G401.6 (cell line): ENCODE data around the gene CPM.
A peak's percentile ranks its signal among the peaks of the same experiment; 100 is the strongest.
"Not testable (repeated sequence)": the region's sequence is repeated elsewhere in the genome, so short reads cannot be mapped to it uniquely, and the experiment has no call there.

Experiments used
- FAIRE-seq: peaks from 2 replicates; lab custom pipeline; 2012; peaks lifted over from hg19 to GRCh38; lab: Jason Lieb, UNC

CPM gene

DNA sequence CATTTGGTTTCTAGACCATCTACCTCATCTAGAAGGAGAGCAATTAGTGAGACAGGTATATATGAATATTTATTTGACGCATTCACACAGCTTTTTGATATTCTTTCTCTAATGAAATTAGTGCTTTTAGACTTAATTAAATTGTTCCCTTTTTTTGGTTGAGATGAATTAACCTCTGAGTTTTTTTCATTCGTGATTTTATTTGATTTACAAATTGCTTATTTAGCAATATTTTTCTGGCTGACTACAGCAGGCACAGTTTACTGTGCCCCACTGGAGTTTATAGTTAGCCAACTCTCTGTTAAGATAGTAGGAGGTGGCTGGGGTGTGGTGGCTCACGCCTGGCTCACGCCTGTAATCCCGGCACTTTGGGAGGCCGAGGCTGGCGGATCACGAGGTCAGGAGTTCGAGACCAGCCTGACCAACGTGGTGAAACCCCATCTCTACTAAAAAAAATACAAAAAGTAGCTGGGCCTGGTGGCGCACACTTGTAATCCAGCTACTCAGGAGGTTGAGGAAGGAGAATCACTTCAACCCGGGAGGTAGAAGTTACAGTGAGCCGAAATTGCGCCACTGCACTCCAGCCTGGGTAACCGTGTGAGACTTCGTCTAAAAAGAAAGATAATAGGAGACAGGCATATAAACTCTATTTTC is 108.2 kb downstream of the CPM start:
- FAIRE-seq = no peak

DNA sequence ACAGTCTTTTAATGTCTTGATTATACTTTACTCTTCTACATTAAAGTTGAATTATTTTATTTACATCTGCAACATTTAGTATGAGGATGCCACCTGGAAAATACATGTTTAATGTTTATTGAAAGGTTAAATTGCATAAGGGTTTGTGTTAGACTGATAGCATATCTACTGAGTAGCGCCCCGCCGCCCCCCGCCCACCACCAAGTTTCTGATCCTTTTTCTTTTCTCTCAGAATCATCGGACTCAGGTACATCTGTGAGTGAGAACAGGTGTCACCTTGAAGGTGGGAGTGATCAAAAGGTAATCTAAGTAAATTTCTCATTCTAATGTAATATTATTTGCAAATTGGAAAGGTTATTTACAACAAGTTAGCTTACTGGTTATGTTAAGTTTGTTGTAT is 108.8 kb downstream of the CPM start:
- no peak for FAIRE-seq

DNA sequence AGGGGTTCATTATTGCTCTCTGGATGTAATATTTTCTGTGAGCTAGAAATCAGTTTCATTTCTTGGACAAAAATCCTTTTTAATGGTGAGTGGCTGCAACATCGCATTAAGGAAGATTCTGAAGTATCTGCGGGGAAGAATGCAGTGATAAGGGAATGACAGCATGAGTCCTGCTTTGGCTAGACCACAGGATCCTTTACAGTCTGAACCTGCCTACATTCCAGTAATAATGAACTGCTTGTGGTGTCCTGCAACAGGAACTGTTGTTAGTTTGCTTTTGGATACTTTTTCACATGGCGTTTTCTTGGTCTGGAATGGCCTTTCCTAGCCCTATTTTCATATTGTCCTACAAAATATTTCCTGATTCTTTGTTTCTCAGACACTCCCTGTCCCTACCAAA is 109.3 kb downstream of the CPM start:
- FAIRE-seq = no peak

DNA sequence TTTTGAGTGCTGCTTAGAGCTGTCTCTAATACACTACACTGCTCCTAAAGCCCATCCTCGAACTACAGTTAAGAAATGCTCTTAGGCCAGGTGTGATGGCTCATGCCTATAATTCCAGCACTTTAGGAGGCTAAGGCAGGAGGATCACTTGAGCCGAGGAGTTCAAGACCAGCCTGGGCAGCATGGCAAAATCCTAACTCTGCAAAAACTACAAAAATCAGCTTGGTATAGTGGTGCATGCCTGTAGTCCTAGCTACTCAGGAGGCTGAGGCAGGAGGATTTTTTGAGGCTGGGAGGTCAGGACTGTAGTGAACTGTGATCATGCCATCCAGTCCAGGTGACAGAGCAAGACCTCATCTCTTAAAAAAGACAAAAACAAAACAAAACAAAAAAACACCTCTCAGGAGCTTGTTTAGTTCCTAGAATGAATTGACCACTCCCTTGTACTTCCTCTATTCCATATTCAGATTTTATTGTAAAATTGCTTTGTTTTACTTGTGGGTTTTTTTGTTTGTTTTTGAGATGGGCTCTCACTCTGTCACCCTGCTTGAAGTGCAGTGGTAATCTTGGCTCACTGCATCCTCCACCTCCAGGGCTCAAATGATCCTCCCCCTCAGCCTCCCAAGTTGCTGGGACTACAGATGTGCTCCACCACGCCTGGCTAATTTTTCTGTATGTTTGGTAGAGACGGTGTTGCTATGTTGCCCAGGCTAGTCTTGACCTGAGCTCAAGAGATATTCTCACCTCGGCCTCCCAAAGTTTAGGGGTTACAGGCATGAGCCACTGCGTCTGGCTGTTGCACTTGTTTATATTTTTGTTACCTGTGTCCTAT is 111.4 kb downstream of the CPM start:
- no peak for FAIRE-seq

DNA sequence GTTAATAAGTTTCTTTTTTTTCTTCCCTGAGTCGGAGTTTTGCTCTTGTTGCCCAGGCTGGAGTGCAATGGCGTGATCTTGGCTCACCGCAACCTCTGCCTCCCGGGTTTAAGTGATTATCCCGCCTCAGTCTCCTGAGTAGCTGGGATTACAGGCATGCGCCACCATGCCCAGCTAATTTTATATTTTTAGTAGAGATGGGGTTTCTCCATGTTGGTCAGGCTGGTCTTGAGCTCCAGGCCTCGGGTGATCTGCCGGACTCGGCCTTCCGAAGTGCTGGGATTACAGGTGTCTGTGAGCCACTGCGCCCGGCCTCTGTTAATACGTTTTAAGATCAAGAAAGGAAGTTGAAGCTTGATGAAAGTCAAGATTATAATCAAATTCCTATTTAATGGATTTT is 113.5 kb downstream of the CPM start:
- not testable (repeated sequence) for FAIRE-seq

DNA sequence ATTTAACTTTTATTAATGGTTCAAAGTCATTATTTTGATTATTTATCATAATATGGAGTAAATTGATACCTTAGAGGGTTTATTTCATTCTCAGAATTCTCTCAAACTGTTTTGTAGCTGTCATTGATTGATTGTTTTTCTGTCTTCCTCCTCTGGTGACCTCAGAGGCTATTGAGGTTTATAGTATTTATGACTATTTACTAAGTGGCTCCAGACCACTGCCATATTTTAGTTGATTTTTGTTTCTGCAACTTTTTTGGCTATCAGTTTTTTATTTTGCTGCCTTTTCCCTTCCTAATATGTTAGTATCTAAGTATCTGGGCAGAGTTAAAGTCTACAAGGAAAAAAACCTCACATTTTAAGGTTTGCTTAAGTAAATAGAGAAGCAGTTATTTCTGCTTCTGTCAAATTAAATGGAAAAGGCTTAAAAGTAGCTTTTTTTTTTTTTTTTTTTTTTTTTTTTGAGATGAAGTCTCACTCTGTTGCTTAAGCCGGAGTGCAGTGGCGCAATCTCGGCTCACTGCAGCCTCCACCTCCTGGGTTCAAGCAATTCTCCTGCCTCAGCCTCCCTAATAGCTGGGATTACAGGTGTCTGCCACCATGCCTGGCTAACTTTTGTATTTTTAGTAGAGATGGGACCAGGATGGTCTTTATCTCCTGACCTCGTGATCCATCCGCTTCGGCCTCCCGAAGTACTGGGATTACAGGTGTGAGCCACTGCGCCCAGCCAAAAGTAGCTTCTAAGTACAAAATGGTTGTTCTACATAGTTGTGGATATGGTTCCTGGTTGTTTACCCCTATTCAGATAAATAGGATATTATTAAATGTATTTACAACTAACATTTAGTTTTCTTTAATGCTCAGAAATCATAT is 116.8 kb downstream of the CPM start:
- FAIRE-seq = no peak

DNA sequence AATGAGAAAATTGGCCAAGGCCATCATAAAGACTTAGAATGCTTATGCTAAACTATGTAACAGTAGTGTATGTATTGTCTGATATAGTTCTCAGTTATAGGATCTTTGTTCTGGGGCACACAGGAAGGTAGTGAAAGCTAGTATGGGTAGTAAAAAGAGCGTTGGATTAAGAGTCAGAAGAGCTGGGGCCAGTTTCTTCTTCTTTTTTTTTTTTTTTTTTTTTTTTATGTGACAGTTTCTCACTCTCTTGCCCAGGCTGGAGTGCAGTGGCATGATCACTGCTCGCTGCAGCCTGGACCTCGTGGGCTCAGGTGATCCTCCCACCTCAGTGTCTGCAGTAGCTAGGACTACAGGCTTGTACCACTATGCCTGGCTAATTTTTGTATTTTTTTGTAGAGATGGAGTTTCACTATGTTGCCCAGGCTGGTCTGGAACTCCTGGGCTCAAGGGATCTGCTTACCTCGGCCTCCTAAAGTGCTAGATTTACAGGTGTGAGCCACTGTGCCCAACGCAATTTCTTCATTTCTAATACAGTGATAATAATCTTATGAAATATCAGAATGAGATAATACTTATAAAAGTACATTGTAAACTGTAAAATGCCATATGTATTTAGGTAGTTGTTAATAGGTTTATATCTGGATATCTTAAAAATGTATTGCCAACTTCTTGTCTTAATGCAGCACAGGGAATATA is 117.6 kb downstream of the CPM start:
- FAIRE-seq = no peak

DNA sequence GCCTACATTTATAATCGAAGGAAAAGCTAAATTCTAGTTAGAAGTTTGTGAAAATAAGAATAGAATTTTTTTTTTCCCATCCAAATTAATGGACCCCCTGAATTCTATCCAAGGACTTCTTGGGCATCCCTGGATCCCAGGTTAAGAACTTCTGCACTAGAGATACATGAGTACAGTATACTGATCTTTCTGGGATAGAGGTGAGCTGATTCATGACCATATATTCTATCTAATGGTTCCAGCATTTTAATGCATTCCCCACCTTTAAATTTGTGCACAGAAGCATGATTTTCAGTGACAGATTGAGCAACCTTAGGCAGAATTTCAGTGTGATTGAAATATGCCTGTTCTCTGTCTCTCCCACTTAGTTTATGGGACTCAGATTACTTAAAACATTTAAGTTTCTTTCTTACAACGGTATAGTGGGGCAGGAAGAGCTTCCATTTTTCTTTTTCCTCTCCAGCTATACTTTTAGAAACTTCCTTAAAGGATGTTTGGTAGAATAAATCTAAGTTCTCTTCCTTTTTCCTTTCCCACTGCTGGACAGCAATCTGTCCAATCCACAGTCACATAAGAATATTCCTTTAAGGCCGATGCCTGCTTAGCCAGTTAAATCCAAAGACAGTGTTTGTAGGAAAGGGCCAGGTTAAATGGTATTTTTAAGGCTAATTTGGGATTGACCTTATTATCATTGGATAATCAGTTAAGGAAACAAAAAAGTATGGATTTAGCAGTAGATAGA is 118.3 kb downstream of the CPM start:
- FAIRE-seq = no peak

DNA sequence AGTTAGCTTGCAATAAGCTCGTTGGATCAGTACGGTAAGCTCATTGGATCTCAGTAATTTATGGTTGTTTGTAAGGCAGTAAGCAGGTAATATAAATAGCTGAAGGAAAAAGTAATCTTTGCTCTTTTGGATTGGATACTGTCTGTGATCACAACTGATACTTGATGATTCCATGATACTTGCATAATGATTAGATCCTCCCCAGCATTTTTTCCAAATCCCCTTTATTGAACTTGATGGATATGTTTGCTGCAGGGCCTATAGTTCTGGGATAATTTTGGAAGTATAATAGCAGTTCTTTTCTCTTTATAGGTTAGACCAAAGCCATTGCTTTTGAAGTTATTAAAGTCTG is 119.8 kb downstream of the CPM start:
- no peak for FAIRE-seq

DNA sequence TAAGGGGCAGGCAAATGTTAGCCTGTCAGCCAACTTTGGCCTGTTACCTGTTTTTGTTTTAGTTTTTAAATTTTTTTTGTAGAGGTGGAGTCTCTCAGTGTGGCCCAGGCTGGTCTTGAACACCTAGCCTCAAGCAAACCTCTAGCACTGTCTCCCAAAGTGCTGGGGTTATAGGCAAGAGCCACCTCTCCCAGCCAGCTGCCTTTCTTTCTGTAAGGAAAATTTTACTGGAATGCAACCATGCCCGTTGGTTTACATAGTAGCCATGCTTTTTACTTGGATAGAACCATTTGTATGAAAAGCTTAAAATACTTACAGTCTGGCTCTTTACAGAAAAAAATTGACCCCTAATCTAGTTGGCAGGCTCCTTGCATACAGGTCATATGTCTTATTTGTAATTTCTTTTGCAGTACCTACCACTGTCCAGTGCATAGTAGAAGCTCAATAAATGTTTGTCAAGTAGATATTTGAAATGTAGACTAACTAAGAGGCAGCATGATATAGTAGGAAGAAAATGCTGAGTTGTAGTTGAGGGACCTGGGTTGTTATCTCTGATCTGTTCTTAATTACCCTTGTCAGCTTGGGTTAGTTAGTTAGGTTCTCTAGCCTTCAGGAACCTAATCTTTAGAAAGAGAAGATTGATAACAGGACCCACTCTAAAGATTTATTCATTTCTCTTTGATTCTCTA is 120.3 kb downstream of the CPM start:
- no peak for FAIRE-seq

DNA sequence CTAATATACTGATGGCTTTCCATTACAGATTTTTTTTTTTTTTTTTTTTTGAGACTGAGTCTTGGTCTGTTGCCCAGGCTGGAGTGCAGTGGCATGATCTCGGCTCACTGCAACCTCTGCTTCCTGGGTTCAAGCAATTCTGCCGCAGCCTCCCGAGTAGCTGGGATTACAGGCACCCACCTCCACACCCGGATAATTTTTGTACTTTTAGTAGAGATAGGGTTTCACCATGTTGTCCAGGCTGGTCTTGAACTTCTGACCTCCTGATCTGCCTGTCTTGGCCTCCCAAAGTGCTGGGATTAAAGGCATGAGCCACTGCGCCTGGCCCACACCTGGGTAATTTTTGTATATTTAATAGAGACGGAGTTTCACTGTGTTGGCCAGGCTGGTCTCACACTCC is 121.4 kb downstream of the CPM start:
- not testable (repeated sequence) for FAIRE-seq

DNA sequence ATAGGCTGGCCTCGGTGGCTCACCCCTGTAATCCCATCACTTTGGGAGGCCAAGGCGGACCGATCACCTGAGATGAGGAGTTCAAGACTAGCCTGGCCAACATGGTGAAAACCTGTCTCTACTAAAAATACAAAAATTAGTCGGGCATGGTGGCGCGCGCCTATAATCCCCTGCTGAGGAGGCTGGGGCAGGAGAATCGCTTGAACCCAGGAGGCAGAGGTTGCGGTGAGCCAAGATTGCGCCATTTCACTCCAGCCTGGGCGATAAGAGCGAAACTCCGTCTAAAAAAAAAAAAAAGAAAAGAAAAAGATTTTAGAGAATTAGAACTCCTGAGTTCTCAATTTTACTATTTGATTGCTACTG is 123.0 kb downstream of the CPM start:
- FAIRE-seq = not testable (repeated sequence)

DNA sequence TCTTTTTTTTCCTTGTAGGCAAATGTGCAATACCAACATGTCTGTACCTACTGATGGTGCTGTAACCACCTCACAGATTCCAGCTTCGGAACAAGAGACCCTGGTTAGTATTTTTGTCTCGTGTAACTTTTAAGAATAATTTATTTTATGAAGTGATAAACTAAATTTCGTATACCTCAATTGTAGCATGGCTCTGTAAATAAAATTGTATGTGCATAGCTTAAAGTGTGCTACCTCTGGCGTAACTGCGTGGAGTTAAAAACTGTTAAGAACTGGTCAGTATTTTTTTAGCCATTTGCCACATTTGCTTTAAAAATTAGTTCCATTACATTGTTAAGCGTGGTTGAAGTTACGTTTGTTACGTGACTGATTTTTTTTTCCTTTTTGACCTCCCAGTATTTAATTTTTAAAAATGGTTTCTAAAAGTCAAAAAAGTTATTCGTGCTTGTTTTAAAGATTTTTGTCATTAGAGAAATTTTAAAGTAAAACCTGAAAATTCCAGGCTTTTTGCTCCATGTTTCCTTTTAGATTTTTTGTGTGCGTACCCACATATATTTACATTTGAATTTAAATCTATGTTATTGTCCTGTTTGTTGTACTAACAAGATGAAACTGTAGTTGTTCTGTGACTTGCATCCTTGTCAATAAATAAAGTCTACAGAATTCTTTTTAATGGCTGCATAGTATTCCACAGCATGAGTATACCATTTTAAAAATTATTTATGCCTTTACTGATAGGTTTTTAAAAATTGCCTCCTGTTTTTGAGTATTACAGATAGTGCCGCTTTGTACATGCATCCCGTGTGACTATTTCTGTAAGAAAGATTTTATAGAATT is 123.6 kb downstream of the CPM start:
- FAIRE-seq = no peak

DNA sequence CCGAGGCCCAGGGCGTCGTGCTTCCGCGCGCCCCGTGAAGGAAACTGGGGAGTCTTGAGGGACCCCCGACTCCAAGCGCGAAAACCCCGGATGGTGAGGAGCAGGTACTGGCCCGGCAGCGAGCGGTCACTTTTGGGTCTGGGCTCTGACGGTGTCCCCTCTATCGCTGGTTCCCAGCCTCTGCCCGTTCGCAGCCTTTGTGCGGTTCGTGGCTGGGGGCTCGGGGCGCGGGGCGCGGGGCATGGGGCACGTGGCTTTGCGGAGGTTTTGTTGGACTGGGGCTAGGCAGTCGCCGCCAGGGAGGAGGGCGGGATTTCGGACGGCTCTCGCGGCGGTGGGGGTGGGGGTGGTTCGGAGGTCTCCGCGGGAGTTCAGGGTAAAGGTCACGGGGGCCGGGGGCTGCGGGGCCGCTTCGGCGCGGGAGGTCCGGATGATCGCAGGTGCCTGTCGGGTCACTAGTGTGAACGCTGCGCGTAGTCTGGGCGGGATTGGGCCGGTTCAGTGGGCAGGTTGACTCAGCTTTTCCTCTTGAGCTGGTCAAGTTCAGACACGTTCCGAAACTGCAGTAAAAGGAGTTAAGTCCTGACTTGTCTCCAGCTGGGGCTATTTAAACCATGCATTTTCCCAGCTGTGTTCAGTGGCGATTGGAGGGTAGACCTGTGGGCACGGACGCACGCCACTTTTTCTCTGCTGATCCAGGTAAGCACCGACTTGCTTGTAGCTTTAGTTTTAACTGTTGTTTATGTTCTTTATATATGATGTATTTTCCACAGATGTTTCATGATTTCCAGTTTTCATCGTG is 124.4 kb downstream of the CPM start:
- peak; percentile 88 for FAIRE-seq

DNA sequence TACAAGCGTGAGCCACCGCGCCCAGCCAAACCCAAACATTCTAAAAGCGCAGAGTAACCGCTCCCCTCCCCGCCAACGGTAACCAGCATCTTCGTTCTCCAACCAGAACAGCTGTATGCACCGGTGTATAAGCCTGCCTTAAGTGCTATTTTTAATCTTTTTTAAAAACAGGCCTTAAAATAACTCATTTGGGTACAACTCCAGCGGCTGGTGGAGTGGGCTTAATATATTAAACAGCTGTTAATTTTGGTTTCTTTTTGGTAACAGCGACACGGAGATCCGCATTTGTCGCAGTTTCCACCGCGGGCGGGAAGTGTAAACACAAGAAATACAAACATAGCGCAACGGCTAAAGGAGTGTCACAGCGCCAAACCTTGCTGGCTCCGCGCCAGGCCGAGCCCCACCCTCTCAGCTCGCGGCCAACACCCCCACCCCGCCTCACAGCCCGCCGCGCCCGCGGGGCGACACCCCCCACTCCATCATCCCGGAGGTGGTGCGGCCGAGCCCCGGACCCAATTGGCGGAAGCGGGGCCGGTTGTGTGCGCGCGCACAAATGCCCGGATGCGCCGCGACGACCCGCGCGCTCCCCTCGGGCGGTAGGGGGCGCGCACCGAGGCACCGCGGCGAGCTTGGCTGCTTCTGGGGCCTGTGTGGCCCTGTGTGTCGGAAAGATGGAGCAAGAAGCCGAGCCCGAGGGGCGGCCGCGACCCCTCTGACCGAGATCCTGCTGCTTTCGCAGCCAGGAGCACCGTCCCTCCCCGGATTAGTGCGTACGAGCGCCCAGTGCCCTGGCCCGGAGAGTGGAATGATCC is 125.2 kb downstream of the CPM start, which contains the start of gene MDM2:
Gene MDM2 (plus strand): TSS at position 602 of the 812 bp plus-strand sequence. CDS start 301 bp downstream, outside the sequence.
- FAIRE-seq = peak; percentile 61

DNA sequence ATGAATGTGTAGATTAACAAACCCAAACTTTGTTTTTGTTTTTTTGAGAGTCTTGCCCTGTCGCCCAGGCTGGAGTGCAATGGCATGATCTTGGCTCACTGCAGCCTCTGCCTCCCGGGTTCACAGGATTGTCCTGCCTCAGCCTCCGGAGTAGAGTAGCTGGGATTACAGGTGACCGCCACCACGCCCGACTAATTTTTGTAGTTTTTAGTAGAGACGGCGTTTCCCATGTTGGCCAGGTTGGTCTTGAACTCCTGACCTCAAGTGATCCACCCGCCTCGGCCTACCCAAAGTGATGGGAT is 125.7 kb downstream of the CPM start:
- not testable (repeated sequence) for FAIRE-seq

DNA sequence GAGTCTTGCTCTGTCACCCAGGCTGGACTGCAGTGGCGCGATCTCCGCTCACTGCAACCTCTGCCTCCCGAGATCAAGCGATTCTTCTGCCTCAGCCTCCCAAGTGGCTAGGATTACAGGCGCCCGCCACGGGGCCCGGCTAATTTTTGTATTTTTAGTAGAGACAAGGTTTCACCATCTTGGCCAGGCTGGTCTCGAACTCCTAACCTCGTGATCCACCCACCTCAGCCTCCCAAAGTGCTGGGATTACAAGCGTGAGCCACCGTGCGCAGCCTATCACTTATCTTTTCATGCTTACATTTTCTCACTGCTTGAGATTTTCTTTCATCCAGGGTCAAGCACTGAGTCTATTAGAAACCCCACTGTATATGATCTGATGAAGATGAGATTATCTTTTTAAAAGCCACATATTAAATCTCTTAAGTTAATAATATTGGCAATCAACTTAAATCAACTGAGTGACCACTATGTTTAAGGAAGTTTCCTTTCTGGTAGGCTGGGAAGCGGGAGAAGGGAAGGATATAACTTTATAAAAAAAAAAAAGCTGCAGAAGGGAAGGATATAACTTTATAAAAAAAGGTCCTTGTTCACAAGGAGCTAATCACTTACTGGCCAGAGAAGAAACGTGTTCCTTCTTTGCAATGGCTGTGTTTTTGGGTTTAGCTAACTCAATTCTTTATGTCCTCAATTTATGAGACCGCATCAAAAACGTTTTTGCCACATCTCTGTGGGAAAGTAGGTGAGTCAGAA is 126.3 kb downstream of the CPM start:
- no peak for FAIRE-seq
